ENCODE measurements around the gene ZBP1.
A peak's percentile ranks its signal among the peaks of the same experiment; 100 is the strongest.

Gene ZBP1

DNA sequence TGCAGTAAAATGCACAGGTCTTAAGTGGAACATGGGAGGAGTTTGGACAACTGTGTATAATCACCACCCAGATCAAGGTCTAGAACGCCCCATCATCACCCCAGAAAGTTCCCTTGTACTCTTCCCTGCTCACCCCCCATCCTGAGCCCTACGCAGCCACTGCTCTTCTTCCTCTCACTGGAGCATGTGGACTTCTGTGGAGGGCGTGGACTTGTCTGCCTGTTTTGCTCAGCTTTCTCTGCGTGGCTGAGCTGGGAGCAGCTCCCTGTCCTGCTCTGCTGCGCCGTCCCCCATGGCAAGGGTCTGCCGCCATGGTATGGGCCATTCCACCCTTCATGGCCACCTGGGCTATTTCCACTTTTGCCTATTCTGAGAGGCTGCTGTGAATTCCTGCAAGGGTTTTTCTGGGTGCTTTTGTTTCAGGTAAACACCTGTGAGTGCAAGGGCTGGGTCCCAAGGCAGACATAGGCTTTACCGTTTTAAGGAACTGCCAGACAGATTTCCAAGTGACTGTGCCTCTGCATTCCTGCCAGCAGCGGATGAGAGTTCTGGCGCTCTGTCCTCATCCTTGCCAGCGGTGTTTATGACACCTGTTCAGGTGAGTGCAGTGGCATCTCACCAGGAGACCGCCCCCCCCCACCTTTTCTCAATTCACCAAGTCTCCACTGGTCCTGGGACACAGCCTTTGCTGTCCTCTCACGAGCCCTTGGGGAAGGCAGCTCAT is 39.6 kb downstream of the ZBP1 start:
- H3K36me3 ChIP-seq (ENCODE audit: control insufficient read depth in 5 of 5, insufficient read depth in 5 of 5, low read length in 5 of 5), result no peaks in the 10 kb centered on the region
- H3K9me3 ChIP-seq (ENCODE audit: control insufficient read depth in 5 of 5, low read length in 5 of 5), result peaks cover 0 to 3% (median 0%) of the 10 kb centered on the region in 5 donors
- no peak overlapping the region for H3K4me3 ChIP-seq (ENCODE audit: low read depth in 1 of 5, low read length in 5 of 5)
- peaks cover 0 to 17% (median 0%) of the 10 kb centered on the region in 5 donors for H3K27me3 ChIP-seq (ENCODE audit: control insufficient read depth in 5 of 5, insufficient read depth in 4 of 5, low read length in 5 of 5)
- H3K4me1 ChIP-seq (ENCODE audit: control insufficient read depth in 5 of 5, insufficient read depth in 5 of 5, low read length in 5 of 5), result peaks cover 13 to 78% (median 63%) of the 10 kb centered on the region in 5 donors
- peak overlapping the region; percentile 96 for H3K27ac ChIP-seq (ENCODE audit: low read depth, low read length)
- no peak overlapping the region for H3K9ac ChIP-seq (ENCODE audit: low read length in 5 of 5)

DNA sequence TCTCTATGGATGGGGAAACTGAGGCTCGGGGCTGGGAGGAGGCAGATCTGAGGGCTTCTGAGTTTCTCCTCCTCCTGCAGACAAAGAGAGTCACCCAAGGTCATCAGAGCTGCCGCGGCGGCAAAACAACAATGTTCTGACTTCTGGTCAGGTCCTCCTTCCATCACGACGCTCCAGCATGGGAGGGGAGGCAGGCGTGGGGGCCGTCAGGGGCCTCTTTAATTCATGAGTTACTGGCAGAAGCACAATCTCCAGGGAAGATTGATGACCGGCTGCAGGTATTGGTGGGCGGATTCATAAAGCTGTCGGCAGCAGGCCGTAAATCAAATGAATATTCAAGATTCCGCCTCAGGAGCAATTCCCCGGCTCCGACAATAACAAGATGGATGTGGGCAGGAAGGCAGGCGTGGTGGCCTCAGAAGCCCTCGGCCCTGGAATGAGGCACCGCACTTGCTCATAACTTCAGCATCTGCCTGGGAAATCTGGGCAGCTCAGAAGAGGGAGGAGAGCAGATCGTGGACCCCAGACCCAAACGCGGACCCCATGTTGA is 40.3 kb downstream of the ZBP1 start:
- Histone ChIP-seq H3K27ac (ENCODE audit: low read depth, low read length) (no peak overlapping the region), H3K27me3 (ENCODE audit: control insufficient read depth in 5 of 5, insufficient read depth in 4 of 5, low read length in 5 of 5) (peaks cover 0 to 13% (median 0%) of the 10 kb centered on the region in 5 donors), H3K9me3 (ENCODE audit: control insufficient read depth in 5 of 5, low read length in 5 of 5) (peaks cover 0 to 3% (median 0%) of the 10 kb centered on the region in 5 donors), H3K4me1 (ENCODE audit: control insufficient read depth in 5 of 5, insufficient read depth in 5 of 5, low read length in 5 of 5) (peaks cover 8 to 72% (median 56%) of the 10 kb centered on the region in 5 donors), H3K9ac (ENCODE audit: low read length in 5 of 5) (no peak overlapping the region), H3K36me3 (ENCODE audit: control insufficient read depth in 5 of 5, insufficient read depth in 5 of 5, low read length in 5 of 5) (no peaks in the 10 kb centered on the region), H3K4me3 (ENCODE audit: low read depth in 1 of 5, low read length in 5 of 5) (peak overlapping the region in 1 of 5 donors; percentile 4)

DNA sequence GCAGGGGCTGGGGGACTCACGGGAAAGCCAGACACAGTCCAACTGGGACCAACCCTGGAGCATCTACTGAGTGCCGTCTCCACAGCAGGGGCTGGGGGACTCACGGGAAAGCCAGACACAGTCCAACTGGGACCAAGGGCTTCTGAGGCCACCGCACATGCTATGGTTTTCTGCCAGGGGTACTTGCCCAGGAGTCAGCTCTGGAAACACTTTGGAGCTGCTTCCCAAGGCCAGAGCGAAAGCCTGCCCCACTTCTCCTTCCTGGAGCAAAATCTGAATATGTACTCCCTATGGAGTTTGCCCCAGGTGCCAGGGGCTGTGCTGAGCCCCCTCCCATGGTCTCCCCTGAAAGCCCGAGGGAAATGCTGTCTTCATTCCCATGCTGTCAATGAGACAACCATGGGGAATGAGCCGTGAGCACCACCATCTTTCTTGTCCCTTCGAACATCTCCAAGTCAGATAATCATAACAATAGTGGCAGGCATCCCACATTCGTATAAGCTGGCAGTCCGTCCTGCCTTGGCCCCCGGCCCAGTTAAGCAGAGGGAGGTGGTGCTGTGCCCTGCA is 40.8 kb downstream of the ZBP1 start:
- H3K27ac ChIP-seq (ENCODE audit: low read depth, low read length), result no peak overlapping the region
- H3K9me3 ChIP-seq (ENCODE audit: control insufficient read depth in 5 of 5, low read length in 5 of 5), result peaks cover 0 to 3% (median 0%) of the 10 kb centered on the region in 5 donors
- H3K36me3 ChIP-seq (ENCODE audit: control insufficient read depth in 5 of 5, insufficient read depth in 5 of 5, low read length in 5 of 5), result no peaks in the 10 kb centered on the region
- peak overlapping the region in 1 of 5 donors; percentile 4 for H3K4me3 ChIP-seq (ENCODE audit: low read depth in 1 of 5, low read length in 5 of 5)
- no peak overlapping the region for H3K9ac ChIP-seq (ENCODE audit: low read length in 5 of 5)
- peaks cover 0 to 10% (median 0%) of the 10 kb centered on the region in 5 donors for H3K27me3 ChIP-seq (ENCODE audit: control insufficient read depth in 5 of 5, insufficient read depth in 4 of 5, low read length in 5 of 5)
- peaks cover 7 to 66% (median 54%) of the 10 kb centered on the region in 5 donors for H3K4me1 ChIP-seq (ENCODE audit: control insufficient read depth in 5 of 5, insufficient read depth in 5 of 5, low read length in 5 of 5)

DNA sequence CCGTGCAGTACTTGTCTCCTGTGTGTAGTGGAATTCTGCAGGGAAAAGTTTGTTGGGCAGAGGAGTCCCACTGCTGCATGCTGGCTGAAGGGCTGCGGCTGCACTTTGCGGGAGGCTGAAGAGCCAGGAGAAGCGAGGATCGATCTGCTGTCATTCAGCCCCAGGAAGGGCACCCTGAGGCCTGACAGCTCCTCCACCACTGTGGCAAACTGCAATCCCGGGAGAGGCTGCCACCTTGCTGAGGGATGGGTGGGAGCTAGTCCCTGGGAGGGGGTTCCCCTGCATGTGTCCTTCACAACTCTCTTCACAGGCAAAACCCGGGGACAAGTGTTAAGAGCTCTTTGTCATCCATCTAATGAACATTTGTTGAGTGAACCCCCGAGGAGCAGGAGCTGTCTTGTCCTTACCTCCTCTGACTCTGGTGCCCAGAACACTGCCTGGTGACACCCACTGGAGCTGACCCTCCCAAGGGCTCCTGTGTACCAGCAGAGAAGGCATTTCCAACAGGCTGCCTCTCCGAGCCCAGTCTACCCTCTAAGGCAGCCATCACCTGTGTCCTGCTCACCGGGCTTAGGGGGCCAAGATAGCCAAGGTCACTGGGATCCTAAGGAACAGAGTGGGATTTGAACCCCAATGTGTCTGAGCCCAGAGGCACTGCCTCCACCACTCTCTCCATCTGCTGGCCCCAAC is 41.6 kb downstream of the ZBP1 start:
- Histone ChIP-seq H3K9ac (ENCODE audit: low read length in 5 of 5) (no peak overlapping the region), H3K27me3 (ENCODE audit: control insufficient read depth in 5 of 5, insufficient read depth in 4 of 5, low read length in 5 of 5) (peaks cover 0 to 9% (median 0%) of the 10 kb centered on the region in 5 donors), H3K4me3 (ENCODE audit: low read depth in 1 of 5, low read length in 5 of 5) (no peak overlapping the region), H3K9me3 (ENCODE audit: control insufficient read depth in 5 of 5, low read length in 5 of 5) (peaks cover 0 to 3% (median 0%) of the 10 kb centered on the region in 5 donors), H3K4me1 (ENCODE audit: control insufficient read depth in 5 of 5, insufficient read depth in 5 of 5, low read length in 5 of 5) (peaks cover 7 to 68% (median 54%) of the 10 kb centered on the region in 5 donors), H3K36me3 (ENCODE audit: control insufficient read depth in 5 of 5, insufficient read depth in 5 of 5, low read length in 5 of 5) (no peaks in the 10 kb centered on the region), H3K27ac (ENCODE audit: low read depth, low read length) (no peak overlapping the region)

DNA sequence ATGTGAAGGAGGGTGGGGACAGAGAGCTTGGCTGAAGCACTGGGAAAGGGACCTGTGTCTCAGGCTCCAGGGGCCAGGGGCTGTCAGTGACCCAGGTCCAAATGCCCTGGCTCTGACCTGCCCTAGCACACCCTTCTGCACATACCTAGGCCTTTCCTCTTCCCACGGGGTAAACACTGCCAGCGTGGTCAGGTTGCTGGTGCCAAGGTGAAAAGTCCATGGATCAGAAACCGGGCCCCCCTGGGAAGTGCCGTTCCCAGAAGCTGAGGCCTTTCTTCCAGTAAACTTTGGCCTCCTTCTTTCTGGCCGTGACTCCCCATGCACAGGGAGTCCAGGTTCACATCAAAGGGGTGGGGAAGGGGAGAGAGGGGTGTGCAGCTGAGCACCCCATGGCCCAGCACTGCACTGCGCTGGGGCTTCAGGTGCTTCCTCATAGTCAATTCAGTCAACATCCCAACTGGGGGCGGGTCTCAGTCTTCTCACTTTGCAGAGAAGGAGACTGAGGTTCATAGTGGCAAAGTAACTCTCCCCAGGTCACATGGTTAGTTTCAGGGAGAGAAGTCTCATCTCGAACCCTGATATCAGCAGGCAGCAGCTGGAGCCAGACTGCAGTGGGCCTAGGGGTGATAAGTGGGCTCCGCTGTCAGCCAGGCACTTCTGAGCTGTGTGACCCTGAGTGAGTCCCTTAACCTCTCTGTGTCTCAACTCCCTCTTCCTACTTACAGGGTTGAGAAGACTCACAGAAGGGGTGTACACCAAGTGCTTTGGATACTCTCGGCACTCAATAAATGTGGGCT is 42.3 kb downstream of the ZBP1 start:
- Histone ChIP-seq H3K4me3 (ENCODE audit: low read depth in 1 of 5, low read length in 5 of 5) (peak overlapping the region in 1 of 5 donors; percentile 10), H3K9ac (ENCODE audit: low read length in 5 of 5) (no peak overlapping the region), H3K36me3 (ENCODE audit: control insufficient read depth in 5 of 5, insufficient read depth in 5 of 5, low read length in 5 of 5) (no peaks in the 10 kb centered on the region), H3K27me3 (ENCODE audit: control insufficient read depth in 5 of 5, insufficient read depth in 4 of 5, low read length in 5 of 5) (peaks cover 0 to 9% (median 0%) of the 10 kb centered on the region in 5 donors), H3K27ac (ENCODE audit: low read depth, low read length) (no peak overlapping the region), H3K9me3 (ENCODE audit: control insufficient read depth in 5 of 5, low read length in 5 of 5) (peaks cover 0 to 3% (median 0%) of the 10 kb centered on the region in 5 donors), H3K4me1 (ENCODE audit: control insufficient read depth in 5 of 5, insufficient read depth in 5 of 5, low read length in 5 of 5) (peaks cover 6 to 61% (median 47%) of the 10 kb centered on the region in 5 donors)

DNA sequence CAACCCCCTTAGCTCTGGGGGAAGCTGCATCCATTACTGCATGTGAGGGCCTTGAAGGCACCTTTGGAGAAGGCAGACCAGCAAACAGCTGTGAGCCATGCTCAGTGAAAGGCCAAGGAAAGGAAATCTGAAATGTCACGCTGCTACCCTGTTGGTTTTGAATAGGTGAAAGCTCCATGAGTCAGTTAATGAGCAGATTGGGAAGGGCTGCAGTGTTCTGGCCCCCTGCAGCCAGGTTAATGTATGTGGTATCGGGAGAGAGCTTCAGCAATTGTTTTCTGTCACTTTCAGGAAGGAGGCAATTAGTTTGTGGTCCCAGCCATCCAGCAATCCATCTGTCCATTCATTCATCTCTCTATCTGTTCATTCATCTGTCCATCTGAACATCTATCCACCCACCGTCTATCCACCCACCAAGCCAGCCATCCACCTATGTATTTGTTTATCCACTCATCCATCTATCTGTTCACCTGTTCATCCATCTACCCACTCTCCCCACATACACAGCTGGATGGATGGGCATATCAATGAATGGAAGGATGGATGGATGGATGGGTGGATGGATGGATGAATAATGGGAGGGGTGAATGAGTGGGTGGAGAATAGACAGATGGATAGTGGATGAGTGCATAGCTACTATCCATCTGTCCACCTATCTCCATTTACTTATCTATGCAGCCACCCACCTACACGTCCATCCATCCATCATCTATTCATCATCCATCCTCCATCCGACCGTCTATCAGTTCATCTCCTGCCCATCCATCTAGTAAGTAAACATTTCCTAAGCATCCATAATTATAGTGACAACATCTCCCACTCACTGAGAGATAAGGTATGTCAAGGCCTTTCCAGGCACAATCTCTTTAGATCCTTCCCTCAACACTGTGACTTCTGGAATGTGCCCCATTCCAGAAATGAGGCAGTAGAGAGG is 43.3 kb downstream of the ZBP1 start:
- no peak overlapping the region for H3K27ac ChIP-seq (ENCODE audit: low read depth, low read length)
- peaks cover 0 to 9% (median 0%) of the 10 kb centered on the region in 5 donors for H3K27me3 ChIP-seq (ENCODE audit: control insufficient read depth in 5 of 5, insufficient read depth in 4 of 5, low read length in 5 of 5)
- H3K9me3 ChIP-seq (ENCODE audit: control insufficient read depth in 5 of 5, low read length in 5 of 5), result peaks cover 0 to 3% (median 0%) of the 10 kb centered on the region in 5 donors
- H3K36me3 ChIP-seq (ENCODE audit: control insufficient read depth in 5 of 5, insufficient read depth in 5 of 5, low read length in 5 of 5), result no peaks in the 10 kb centered on the region
- peak overlapping the region in 1 of 5 donors; percentile 10 for H3K4me3 ChIP-seq (ENCODE audit: low read depth in 1 of 5, low read length in 5 of 5)
- H3K9ac ChIP-seq (ENCODE audit: low read length in 5 of 5), result no peak overlapping the region
- peaks cover 6 to 51% (median 37%) of the 10 kb centered on the region in 5 donors for H3K4me1 ChIP-seq (ENCODE audit: control insufficient read depth in 5 of 5, insufficient read depth in 5 of 5, low read length in 5 of 5)

DNA sequence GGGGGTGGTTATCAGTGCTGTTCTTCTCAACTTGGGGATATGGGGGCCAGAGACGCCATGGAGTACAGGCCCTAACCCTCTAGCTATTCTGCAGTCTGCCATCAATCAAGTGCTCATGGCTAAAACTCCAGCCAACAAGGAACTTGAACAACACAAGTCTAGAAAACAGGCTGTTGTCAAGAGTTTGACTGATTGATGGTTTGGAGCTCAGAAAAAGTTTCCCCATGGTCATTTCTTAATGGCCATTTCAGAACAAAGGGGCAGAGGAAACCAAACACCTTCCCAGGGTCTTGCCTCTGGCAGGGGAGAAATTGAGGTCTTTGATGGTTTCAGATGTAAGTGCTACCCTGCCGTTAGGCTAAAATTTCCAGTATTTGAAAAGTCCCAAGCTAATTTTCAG is 44.2 kb downstream of the ZBP1 start:
- H3K9ac ChIP-seq (ENCODE audit: low read length in 5 of 5), result no peak overlapping the region
- peaks cover 3 to 44% (median 29%) of the 10 kb centered on the region in 5 donors for H3K4me1 ChIP-seq (ENCODE audit: control insufficient read depth in 5 of 5, insufficient read depth in 5 of 5, low read length in 5 of 5)
- peaks cover 0 to 9% (median 0%) of the 10 kb centered on the region in 5 donors for H3K27me3 ChIP-seq (ENCODE audit: control insufficient read depth in 5 of 5, insufficient read depth in 4 of 5, low read length in 5 of 5)
- no peak overlapping the region for H3K27ac ChIP-seq (ENCODE audit: low read depth, low read length)
- no peak overlapping the region for H3K4me3 ChIP-seq (ENCODE audit: low read depth in 1 of 5, low read length in 5 of 5)
- H3K36me3 ChIP-seq (ENCODE audit: control insufficient read depth in 5 of 5, insufficient read depth in 5 of 5, low read length in 5 of 5), result no peaks in the 10 kb centered on the region
- peaks cover 0 to 3% (median 0%) of the 10 kb centered on the region in 5 donors for H3K9me3 ChIP-seq (ENCODE audit: control insufficient read depth in 5 of 5, low read length in 5 of 5)

DNA sequence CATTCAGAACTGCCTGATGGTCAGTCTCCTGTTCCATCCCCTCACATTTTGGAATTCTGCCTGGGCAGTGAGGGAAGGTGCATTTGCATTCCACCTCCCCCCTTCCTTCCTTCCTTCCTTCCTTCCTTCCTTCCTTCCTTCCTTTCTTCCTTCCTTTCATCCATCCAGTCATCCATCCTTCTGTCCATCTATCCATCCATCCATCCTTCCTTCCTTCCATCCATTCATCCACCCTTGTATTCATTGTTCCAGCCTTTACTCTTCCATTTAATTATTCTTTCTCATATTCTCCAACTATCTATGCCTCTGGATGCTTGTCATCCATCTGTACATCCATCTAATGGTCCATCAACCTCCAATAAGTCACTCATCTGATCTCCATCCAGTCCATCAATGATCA is 45.3 kb downstream of the ZBP1 start:
- Histone ChIP-seq H3K4me1 (ENCODE audit: control insufficient read depth in 5 of 5, insufficient read depth in 5 of 5, low read length in 5 of 5) (peaks cover 3 to 44% (median 28%) of the 10 kb centered on the region in 5 donors), H3K9me3 (ENCODE audit: control insufficient read depth in 5 of 5, low read length in 5 of 5) (peaks cover 0 to 3% (median 0%) of the 10 kb centered on the region in 5 donors), H3K9ac (ENCODE audit: low read length in 5 of 5) (no peak overlapping the region), H3K36me3 (ENCODE audit: control insufficient read depth in 5 of 5, insufficient read depth in 5 of 5, low read length in 5 of 5) (no peaks in the 10 kb centered on the region), H3K27me3 (ENCODE audit: control insufficient read depth in 5 of 5, insufficient read depth in 4 of 5, low read length in 5 of 5) (peaks cover 0 to 9% (median 0%) of the 10 kb centered on the region in 5 donors), H3K4me3 (ENCODE audit: low read depth in 1 of 5, low read length in 5 of 5) (no peak overlapping the region), H3K27ac (ENCODE audit: low read depth, low read length) (no peak overlapping the region)

Measured in subcutaneous abdominal adipose tissue (tissue), 5 donors.